ENCODE results near the gene HIVEP1. TPM values are rescaled to one million over a fixed set of nuclear protein-coding genes. Genes with fewer than 3 reads are reported as not detected.

Gene HIVEP1
- total RNA-seq, 1 donor from 2014 or later: 23.7 TPM

DNA sequence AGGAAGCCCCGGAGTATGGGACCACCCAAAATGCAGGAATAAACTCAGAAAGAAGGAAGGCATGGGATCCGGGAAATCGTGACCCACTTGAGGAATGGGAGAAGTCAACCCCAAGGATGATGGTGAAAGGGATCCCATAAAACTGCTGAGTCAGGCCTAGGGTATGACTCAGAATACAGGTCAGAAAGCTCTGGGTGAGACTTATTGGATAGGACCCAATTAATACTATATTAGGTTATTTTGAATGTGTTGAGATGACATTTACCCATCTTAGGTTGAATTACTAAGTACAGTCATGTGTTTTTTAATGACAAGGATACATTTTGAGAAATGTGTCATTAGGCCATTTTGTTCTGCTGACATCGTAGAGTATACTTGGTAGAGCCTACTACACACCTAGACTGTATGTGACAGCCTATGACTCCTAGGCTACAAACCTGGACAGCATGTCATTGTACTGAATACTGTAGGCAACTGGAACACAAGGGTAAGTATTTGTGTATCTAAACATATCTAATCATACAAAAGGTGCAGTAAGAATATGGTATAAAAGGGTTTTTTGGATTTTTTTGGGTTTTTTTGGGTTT is 17.1 kb upstream of the HIVEP1 start:
- ATAC-seq: peak; percentile 64

DNA sequence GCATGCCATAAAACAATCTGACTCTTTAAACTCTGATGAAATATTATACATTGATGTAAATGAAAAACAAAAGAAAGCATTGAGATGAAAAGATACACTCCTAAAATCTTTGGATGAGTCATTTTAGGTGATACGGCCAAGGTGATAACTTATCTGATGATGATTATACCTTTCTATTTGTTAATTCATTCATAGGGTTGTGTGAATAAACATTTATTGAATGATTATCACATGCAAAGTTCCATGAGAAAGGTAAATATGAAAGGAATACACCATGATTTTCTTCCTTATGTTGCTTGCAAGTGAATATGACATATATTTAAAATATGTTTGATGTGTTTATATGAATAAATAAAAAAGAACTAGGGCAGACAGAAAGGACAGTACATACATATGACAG is 15.4 kb upstream of the HIVEP1 start:
- ATAC-seq: no peak

DNA sequence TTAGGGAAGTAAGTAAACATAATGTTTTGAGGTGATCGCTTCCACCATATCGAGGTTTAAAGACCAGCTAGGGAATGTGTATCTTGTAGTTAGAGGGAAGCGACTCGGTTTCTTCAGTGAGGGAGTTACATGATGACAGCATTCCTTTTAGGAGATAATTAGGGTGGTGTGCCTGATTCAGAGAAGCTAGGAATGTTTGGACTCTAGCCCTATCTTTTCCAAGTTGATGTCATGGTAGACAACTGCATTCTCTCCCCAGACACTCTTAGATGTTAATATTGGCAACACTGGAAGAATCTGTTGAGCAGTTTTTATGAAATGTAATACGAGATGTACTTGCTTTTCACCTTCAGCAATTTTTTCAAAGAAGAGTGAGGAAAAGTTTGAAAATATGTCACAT is 12.9 kb upstream of the HIVEP1 start:
- no peak for ATAC-seq

DNA sequence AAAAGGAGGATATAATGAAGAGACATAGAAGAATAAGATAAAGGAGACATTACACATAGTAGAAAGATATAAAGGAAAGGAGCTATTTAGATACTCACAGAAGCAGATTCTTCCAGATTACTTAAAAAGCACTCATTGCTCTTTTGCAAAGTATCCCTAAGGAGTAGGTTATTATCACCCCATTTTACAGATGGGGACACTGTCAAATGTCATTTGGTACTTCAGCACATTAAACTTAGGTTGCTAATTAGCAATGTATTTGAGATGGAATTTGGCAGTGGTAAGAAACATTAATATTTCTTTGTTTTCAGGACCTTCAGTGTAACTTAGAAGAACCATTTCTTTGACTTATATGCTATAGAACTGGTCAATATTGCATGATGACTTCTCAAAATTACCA is 11.9 kb upstream of the HIVEP1 start:
- ATAC-seq: no peak

DNA sequence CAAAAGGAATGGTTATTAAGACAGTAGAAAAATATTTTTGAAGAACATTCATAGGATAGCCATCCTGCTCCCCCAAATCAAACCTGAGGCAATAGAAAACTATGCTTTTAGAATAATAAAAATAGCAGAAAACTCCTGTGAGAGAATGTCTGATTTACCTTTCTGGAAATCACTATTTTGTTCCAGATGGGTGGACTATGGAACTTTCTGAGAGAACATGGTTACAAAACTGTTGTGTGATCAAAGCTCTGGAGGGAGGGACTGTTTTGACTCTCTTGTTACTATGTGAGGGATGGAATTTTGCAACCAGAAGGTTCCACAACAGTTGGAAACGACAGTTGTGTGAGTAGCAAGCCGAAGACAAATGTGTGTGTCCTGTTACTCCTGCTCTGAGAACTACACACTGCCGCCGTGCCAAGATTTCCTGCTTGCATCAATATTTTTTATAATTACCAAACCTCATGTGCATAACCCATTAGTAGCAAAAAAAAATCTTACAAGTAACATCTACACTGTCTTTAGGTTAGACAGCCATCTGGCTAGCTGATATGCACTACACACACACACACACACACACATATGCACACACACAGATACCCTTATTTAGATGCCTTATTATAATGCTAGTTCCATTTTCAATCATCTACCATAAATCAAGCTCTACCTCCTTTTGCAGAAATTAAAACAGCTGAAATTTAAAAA is 11.0 kb upstream of the HIVEP1 start:
- ATAC-seq: no peak

DNA sequence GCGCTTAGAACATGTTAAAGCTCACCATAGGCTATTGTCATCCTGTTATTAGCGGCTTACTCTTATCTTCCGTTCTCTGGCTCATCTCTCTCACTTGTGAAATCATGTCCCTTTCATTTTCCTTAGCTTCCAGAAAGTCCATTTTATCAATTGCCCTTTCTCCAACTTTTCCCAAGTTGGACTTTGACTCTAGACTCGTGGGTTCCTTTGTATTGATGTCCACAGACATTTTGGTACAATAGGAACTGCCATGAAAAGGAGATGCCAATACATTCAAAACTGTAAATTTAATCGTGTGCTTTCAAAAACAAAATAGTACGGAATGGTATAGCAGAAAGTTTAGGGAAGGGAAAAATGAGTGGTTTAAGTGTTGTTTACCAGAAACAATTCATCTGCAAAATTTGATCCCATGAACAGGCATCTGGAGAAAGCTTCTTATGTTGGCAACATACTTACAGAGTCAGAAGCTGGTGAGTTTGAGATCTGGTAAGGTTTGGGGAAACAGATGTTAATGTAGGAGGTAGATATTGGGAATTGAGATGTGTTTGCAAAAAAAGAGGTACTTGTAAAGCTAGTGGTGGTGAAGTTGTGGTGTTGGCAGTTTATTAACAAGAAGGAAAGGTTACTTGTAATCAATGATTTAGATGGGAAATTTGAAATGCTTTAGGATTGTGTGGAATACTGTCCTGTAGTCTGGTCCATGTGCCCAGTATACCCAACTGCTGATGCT is 10.2 kb upstream of the HIVEP1 start:
- no peak for ATAC-seq

DNA sequence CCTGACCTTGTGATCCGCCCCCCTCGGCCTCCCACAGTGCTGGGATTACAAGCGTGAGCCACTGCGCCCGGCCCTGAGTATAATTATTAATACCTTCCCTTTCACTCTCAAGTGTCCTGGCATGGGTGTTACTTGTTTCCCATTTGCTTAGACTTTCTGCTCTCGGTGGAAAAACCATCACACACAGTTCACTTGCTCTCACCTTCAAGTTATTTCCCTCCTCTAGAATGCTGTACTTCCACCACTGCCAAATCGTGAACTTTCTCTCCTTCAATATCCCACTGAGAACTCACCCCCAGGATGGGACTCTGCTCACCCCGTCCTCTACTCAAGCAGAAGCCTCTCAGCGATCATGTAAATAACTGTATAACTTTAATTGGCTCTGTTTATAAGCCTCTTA is 4.6 kb upstream of the HIVEP1 start:
- ATAC-seq: no peak

DNA sequence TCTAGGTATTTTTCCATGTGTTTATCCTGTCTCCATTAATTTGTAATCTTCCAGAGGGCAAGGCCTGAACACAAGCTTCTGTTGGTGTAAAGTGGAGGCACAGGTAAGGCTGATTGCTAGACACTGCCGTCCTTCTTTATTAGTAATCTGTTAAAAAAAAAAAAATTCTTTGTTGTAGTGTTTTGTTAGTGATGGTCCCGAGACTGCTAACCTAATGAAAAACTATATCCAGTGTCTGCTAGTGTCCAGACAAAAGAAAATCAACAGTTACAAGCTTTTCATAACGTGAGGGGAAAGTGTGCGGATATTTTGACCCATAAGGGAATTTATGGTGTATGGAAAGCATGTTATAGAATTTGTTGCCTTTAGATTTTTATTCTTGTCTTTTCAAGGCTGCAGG is 4.2 kb upstream of the HIVEP1 start:
- ATAC-seq: no peak

DNA sequence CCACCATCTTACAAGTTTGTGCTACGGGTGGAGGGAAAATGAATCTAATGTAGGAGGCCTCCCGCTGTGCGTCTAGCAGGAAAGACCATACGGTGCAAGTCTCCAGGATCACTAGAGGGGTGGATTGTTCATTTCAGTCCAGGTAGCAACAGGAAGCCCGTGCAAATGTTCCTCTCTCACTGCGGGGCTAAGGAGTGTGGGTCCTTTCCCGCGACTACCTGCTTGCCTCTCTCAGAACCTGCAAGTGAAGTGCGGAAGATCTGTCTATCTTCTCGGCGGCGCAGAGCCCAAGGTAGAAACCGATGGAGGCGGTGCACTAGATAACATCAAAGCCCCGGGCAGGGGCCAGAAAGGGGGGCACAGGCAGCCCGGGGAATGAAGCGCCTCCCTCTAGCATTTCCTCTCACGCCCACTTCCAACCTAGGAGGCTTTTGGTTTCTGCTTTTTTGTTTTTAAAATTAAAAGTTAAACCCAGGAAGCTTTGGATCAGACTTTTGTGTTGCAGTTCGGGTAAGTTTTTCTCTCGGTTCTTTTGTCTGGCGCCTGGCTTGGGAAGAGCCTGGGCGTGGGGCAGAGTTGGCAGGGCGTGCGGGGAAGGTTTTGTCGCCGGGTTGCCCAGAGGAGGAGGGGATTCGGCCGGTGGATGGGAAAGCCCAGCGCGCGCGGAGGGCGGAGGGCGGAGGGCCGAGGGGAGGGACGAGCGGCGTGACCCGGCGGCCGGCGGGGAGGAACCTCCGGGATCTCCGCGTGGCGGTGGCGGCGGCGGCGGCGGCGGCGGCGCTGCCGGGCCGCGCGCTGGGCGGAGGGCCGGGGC is 3.5 kb upstream of the HIVEP1 start:
- ATAC-seq: peak; percentile 33

DNA sequence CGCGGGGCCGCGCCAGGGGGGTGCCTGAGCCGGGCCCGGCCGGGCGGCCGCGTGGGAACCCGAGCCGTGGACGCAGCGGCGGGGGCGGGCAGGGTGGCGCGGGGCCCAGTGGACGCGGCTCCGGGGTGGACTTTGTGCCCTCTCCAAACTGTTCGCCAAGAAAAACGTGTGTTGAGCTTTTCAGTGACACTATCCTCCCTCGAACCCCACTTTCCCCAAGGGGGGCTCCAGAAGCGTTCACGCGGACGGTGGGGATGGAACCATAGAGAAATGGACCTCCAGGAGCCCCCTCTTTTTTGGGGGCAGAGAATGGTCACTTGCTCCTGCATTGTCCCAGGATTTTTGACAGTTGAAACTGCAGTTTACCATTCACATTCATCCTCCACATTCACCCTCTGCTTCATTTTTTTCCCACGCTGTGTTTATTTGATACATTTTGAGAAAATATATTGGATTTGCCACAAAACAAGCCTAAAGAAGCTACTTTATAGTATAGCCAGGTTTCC is 2.9 kb upstream of the HIVEP1 start:
- no peak for ATAC-seq

DNA sequence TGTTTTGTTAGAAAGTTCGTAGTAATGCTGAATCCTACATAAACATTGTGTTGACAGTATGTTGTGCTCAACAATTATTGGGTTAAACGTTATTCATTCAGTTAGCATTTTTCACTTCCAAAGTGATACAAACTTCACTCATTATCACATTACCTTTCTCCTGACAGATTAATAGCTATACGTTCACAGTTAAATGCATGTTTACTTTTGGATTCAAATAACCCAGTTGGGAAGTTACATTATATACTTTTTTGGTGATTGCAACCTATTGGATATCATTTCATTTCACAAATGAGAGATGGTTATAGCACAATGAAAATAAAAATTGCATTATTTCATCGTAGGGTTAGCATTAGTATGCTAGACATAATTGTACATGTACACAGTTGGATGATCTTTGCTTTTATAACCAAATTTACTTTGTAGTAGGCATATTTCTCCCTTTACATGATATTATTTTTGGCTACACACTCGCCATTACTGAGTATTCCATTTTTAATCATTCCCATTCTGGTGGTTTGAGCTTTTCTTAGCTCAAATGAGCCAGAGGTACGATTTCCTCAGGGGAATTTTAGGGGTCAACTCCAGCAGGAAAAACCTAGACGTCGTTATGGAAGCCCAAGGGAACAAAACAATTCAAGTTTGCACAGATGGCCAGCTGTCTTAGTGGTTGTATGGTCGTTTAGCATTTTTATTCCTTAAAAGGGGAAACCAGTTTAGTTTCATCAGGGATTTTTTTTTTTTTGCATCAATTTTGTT is 2.1 kb upstream of the HIVEP1 start:
- no peak for ATAC-seq

DNA sequence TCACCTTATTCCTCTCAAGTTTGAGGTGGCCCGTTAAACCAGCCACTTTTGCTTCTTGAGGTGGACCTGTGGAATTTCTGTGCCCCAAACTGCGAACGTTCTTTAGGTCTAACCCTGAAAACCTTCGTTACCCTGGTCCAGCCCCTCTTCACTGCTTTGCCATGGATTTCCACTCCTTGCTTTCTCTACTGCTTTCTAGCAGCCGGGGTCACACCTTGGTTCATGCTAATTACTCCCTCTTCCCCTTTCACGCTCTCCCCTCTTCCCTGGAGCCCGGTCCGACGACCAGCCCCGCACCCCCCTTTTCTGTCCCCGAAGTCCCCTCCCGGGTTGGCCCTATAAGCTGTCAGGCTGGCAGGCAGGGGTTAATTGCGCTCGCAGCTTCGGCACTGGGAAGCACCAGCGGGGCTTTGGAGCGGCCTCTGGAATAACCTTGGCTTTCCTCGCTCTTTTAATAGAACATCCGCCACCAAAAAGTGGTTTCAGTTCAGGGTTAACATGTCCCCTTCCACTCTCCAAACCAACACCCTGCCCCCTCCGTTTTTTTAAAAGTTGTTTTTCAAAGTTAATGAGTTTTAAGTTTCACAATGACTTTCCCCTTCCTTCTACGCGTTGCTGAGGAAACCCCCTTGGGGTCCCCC is 1.4 kb upstream of the HIVEP1 start:
- no peak for ATAC-seq

DNA sequence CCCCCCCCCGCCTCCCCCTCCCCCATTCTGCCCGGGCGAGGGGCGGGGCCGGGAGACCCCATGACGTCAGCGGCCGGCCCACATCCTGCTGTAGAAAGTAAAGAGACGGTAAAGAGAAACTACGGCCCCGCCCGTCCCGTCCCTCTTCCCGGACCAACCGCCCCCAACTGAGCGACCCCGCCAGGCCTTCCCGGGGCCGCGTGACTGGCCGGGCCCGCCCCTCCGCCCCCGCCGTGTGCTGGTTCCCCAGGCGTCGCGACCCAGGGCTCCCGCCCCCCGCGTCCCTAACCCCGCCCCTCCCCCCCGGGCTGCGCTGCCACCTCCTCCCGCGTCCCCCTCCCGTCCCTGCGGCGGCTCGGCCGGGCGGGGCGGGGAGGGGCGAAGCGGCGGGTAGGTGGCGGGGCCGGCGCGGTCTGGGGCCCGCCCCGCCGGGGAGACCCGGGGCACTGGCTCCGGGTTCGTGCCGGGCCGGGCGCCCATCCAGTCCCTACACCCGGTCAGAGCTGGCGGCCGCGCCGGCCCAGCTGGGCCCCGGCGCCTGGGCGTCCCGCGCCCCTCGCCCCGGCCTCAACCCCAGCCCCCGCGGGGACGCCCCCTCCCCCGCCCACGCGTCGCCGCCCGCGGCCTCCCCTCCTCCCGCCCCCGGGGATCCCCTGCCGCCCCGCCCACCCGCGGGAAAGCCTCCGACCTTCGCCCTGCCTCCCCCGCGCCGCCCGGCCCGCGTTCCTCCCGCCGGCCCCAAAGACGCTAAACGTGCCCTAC is 655 bp upstream of the HIVEP1 start:
- ATAC-seq: peak; percentile 93

DNA sequence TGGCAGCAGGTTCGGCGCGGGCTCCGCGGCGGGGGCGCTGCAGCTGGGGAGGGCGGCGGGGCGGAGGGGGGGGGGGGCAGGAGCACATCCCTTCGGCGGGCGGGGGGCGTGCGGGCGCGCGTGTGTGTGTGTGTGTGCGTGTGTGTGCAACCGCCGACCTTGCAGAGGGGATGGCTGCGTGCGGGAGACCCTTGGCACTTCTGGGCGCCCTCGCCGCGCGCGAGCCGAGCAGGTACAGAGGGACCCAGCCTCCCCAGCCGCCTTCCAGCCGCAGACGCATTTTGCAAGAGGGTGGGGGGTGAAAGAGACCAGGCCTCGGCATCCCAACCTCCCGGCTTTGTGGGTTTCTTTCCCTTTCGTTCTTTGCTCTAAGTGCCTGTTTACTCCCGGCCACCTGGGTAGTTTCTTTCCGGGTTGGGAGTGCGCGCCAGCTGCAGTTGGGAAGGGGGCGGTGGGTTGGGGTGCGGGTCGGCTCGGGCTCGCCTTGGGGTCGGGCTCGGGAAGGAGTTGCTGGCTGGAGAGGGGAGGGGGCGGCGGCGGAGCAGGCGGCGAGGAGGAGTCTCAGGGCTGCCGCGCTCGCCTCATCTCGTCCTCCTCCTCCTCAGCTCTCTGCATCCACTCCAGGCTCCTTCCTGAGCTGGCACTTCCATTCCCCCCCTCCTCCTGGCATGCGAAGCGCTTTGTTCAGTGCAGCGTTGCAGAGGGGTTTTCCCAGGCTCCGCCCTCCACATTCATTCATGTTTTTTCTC is 620 bp downstream of the HIVEP1 start:
- peak; percentile 21 for ATAC-seq

DNA sequence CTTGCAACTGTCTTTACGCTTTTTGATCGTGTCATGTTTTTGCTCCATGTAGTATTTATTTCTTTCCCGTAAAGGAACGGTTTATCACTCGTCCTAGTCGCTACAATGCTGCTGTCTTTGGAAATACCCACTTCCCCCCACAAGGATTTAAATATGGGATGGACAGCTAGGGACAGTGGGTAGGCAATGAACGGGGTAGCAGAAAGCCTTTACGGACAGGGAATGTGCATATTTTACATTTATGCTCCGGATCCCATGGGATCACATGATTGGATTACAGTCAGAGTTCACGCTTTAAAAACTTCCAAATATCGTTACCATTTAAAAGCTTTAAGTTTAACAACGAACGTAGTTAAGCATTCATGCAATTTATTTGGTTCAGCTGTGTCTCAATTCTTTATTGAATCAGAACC is 1.2 kb downstream of the HIVEP1 start:
- ATAC-seq: no peak

DNA sequence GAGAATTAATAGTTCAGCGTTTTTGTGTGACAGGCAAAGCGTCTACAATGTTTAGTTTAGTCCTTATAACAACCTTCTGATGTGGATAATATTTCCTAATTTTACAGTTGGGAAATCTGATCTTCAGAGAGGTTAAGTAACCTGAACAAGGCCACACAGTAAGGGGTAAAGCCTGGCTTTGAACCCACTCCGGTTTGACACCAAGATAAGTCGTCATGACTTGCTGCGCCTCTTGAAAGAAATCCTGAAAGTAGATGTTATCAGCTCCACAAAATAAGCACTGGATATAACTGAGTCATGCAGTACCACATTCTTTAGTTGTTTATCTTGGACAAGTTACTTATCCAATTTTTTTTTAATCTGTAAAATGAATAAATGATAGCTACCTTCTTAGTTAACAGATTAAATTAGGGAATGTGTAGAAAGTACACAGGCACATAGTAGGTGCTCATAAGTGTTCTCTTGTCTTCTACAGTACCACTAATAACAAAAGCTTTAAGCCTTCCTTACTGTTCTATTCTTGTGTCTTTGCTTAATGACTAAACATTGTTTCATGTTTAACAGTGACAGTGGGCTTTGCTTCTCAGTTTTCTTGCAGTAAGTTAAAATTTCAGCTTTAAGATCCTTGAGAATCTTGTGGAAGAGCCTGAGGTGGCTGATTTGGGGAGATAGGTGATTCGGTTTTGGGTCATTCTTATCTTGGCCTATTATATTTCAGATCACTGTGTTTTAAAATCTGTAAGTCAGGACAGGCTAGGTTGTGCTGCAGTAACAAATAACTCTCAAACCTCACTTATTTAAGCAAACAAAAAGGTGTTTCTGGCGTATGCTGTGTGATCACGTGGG is 2.1 kb downstream of the HIVEP1 start:
- no peak for ATAC-seq

DNA sequence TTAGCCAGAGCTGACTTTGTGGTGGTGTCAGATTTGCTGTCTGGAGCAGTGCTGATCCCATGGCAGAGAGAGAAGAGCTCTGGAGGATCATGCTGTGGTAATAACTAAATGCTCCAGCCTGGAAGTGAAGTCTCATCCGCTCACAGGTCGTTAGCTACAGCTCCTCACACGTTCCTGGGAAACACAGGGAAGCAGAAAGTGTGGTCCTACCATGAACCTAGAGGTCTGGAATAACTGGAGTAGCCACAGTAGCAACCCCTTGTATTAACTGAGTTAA is 2.7 kb downstream of the HIVEP1 start:
- peak; percentile 9 for ATAC-seq

DNA sequence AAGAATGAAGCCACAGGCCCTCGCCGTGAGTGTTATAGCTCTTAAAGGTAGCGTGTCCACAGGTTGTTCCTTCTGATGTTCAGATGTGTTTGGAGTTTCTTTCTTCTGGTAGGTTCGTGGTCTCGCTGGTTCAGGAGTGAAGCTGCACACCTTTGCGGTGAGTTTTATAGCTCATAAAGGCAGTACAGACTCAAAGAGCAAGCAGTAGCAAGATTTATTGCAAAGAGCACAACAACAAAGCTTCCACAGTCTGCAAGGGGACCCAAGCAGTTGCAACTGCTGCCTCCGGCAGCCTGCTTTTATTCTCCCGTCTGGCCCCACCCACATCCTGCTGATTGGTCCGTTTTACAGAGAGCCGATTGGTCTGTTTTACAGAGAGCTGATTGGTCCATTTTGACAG is 5.2 kb downstream of the HIVEP1 start:
- ATAC-seq: no peak

DNA sequence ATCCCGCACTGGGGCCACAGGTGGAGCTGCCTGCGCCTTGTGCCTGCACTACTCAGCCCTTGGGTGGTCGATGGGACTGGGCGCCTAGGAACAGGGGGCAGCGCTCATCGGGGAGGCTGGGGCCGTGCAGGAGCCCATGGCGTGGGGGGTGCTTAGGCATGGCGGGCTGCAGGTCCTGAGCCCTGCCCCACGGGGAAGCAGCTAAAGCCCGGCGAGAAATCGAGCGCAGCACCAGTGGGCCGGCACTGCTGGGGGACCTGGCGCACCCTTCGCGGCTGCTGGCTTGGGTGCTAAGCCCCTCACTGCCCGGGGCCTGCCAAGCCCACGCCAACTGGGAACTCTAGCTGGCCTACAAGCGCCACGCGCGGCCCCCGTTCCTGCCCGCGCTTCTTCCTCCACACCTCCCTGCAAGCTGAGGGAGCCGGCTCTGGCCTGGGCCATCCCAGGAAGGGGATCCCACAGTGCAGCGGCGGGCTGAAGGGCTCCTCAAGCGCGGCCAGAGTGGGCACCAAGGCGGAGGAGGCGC is 5.8 kb downstream of the HIVEP1 start:
- ATAC-seq: no peak
